WERI-Rb-1 (cell line): ENCODE measurements around the gene ESYT1.

Experiments used
- DNase-seq: peaks from one replicate; pipeline ENCODE4 v3.0.0-alpha.2; 2020
- H3K27ac ChIP-seq: fragments of 250-450 bp; sonication (Bioruptor Pico); 2 replicates; pipeline ENCODE4 v1.5.1; 2020; ENCODE audit warnings: mild to moderate bottlenecking, moderate library complexity
- H3K27me3 ChIP-seq: fragments of 250-450 bp; sonication (Bioruptor Pico); 2 replicates; pipeline ENCODE4 v1.5.1; 2021; ENCODE audit warnings: mild to moderate bottlenecking, low read depth, moderate library complexity; ENCODE audit not compliant: insufficient read depth, severe bottlenecking
- H3K36me3 ChIP-seq: fragments of 250-450 bp; sonication (Bioruptor Pico); 2 replicates; pipeline ENCODE4 v1.5.1; 2020; ENCODE audit warnings: mild to moderate bottlenecking, moderate library complexity
- H3K4me3 ChIP-seq: 2 replicates; pipeline ENCODE4 v1.5.1; 2011; ENCODE audit warnings: low read depth, mild to moderate bottlenecking, control low read depth, low read length
- H3K9me3 ChIP-seq: fragments of 250-450 bp; sonication (Bioruptor Pico); 2 replicates; pipeline ENCODE4 v1.5.1; 2021; ENCODE audit warnings: mild to moderate bottlenecking, moderate library complexity; ENCODE audit not compliant: severe bottlenecking
- TF ChIP-seq, protein P1 (sequence below): IDR thresholded peaks from 2 replicates; pipeline ENCODE4 v1.5.1; 2011; ENCODE audit warnings: low read depth, mild to moderate bottlenecking, control low read depth, inconsistent platforms, low read length

ESYT1 gene

DNA sequence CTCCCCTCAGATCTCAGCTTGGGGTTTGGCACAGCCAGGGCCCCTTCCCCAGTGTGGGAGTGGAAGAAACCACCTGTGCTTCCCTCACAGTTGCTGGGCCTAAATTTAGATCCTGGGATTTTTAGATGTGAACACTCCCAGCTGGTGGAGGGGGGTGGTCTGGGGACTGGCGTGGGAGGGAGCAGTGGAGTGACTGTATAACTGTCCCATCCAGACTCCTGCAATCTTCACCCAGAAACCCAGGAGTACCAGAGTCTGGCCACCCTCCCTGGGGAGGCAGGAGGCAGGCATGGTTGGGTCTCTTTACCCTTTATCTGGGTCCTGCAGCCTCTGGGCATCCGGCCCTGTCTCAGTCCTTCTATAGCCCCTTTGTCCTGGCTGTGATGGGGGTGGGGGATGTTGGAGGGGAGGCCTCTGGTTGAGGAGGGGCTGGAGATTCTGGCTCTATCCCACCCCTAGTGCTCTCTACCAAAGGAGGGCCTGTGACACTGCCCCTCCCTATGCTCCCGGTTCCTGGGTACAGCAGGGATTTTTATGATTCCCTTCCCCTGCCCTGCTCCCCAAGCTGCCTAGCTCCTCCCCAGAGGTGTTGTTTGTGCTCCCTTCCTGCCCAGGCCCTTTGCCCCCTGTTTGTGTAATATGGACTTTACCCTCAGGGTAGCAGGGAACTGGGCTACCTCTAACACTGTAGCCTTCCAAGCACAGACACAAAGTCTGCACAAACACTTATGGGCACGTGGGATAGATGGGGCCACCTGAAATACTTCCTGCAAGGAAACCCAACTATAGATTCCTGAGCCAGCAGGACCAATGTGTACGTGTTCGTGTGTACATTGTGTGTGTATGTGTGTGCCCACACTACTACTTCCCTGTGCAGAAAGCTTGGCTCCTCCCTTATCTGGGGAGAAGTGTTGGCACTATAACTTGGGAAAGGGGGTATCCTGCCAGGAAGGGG is 46.4 kb upstream of the ESYT1 start:
- TF ChIP-seq, protein P1, sequence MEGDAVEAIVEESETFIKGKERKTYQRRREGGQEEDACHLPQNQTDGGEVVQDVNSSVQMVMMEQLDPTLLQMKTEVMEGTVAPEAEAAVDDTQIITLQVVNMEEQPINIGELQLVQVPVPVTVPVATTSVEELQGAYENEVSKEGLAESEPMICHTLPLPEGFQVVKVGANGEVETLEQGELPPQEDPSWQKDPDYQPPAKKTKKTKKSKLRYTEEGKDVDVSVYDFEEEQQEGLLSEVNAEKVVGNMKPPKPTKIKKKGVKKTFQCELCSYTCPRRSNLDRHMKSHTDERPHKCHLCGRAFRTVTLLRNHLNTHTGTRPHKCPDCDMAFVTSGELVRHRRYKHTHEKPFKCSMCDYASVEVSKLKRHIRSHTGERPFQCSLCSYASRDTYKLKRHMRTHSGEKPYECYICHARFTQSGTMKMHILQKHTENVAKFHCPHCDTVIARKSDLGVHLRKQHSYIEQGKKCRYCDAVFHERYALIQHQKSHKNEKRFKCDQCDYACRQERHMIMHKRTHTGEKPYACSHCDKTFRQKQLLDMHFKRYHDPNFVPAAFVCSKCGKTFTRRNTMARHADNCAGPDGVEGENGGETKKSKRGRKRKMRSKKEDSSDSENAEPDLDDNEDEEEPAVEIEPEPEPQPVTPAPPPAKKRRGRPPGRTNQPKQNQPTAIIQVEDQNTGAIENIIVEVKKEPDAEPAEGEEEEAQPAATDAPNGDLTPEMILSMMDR = no peak
- Histone ChIP-seq H3K36me3 (no peaks in the 10 kb centered on the region), H3K27me3 (no peaks in the 10 kb centered on the region), H3K27ac (no peak overlapping the region), H3K9me3 (no peaks in the 10 kb centered on the region), H3K4me3 (no peak overlapping the region)
- DNase-seq = no peak

DNA sequence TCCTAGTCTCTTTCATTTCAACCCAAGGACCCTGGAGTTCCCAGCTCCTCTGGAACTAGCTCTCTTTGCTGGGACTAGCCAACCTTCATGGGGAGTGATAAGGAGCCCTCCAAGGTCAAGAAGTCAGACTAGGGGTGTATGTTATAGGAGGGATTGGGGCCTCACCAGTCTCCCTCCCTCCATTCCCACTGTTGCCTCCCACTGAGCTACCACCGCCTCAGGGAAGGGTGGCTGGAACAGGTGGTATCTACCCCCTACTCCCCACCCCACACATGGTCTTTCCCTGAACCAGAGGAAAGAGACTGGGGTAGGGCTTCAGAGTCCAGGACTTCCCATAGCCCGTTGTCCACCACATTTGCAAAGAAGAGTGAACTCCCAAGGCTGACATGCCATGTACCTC is 45.7 kb upstream of the ESYT1 start:
- no peaks in the 10 kb centered on the region for H3K9me3 ChIP-seq
- H3K4me3 ChIP-seq = no peak overlapping the region
- TF ChIP-seq, protein P1 = no peak
- no peak for DNase-seq
- H3K27ac ChIP-seq = no peak overlapping the region
- H3K36me3 ChIP-seq = no peaks in the 10 kb centered on the region
- no peaks in the 10 kb centered on the region for H3K27me3 ChIP-seq

DNA sequence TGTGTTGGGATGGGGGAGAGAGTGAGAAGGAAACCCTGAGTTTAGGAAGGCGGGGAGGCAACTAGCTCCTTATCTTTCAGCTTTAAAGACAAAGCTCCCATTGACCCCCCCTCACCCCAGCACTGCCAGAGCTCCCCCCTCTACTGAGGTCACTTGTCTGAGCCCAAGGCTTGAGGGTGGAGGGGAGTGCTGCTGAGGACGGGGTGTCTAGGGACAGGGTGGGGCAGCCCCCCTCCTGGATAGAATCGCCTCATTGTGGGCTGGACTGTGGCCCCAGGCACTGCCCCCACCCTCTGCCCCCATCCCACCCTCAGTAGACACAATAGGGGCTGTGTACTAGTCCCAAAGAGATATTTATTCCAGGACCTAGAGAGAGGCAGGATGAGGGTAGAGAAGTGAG is 45.1 kb upstream of the ESYT1 start:
- no peaks in the 10 kb centered on the region for H3K36me3 ChIP-seq
- TF ChIP-seq, protein P1 = no peak
- H3K27me3 ChIP-seq = no peaks in the 10 kb centered on the region
- H3K27ac ChIP-seq = no peak overlapping the region
- DNase-seq = no peak
- no peak overlapping the region for H3K4me3 ChIP-seq
- H3K9me3 ChIP-seq = no peaks in the 10 kb centered on the region

DNA sequence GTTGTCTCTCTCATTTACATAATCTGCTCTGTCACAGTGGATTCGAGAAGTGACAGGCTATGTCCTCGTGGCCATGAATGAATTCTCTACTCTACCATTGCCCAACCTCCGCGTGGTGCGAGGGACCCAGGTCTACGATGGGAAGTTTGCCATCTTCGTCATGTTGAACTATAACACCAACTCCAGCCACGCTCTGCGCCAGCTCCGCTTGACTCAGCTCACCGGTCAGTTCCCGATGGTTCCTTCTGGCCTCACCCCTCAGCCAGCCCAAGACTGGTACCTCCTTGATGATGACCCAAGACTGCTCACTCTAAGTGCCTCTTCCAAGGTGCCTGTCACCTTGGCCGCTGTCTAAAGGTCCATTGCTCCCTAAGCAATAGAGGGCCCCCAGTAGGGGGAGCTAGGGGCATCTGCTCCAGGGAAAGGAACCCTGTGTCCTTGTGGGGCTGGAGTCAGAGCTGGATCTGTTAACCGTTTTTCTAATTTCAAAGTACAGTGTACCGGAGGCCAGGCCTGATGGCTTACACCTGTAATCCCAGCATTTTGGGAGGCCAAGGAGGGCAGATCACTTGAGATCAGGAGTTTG is 43.0 kb upstream of the ESYT1 start:
- Histone ChIP-seq H3K36me3 (no peaks in the 10 kb centered on the region), H3K9me3 (no peaks in the 10 kb centered on the region), H3K27me3 (no peaks in the 10 kb centered on the region), H3K27ac (no peak overlapping the region), H3K4me3 (no peak overlapping the region)
- TF ChIP-seq, protein P1 = peak; percentile 67
- peak; percentile 60 for DNase-seq

DNA sequence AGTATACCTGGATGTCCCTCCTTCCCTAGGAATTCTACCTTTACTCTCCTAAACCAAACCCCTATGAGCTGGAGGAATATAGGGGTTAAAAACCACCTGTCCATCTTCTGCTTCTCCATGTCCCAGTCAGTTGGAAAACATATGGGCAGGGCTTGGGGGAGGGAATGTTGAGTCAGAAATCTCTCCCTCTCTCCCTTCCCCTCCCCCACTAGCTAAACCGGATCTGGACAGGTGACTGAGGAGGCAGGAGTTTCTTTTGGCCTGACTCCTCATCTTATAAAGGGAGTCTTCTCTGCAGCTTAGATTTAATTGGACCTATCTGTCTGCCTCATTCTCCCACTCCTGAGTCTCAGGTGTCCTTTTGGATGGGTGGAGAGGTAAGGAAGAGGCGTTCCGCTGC is 42.0 kb upstream of the ESYT1 start:
- no peak overlapping the region for H3K27ac ChIP-seq
- H3K27me3 ChIP-seq = no peaks in the 10 kb centered on the region
- peak; percentile 42 for DNase-seq
- H3K4me3 ChIP-seq = no peak overlapping the region
- TF ChIP-seq, protein P1 = no peak
- H3K9me3 ChIP-seq = no peaks in the 10 kb centered on the region
- H3K36me3 ChIP-seq = no peaks in the 10 kb centered on the region
